Retinal pigment epithelial cell (primary cell): ENCODE data around the gene TRIM9.

ENCODE experiments used
- DNase-seq: peaks from one replicate; pipeline ENCODE4 v3.0.0-alpha.2; 2010; ENCODE audit warnings: low read depth
- H3K4me3 ChIP-seq: 2 replicates; pipeline ENCODE4 v1.5.1; 2011; ENCODE audit warnings: mild to moderate bottlenecking, low read length, control low read depth, moderate library complexity
- CTCF ChIP-seq: conservative IDR thresholded peaks from 2 replicates; pipeline ENCODE4 v1.5.1; 2011; ENCODE audit warnings: low read depth, low read length, control low read depth, inconsistent platforms

The TRIM9 gene

GRCh38 chr14:51094901-51095853, at the start of gene TRIM9:
Gene TRIM9 (minus strand): TSS chr14:51095105. CDS start chr14:51094939, 166 bp downstream.
- TF ChIP-seq CTCF: no peak
- DNase-seq: peak; percentile 92
- peak within 1 kb of the TSS; percentile 67 for H3K4me3 ChIP-seq

GRCh38 chr14:51140856-51141255, 46.0 kb upstream of the TRIM9 start:
- no peak overlapping the region for H3K4me3 ChIP-seq
- no peak for TF ChIP-seq CTCF
- DNase-seq: no peak

- DNase-seq: no peak
- H3K4me3 ChIP-seq: no peak overlapping the region
- TF ChIP-seq CTCF: no peak
Measured at GRCh38 chr14:51140338-51140737, 45.4 kb upstream of the TRIM9 start.

GRCh38 chr14:51139121-51139681, 44.3 kb upstream of the TRIM9 start:
- no peak for TF ChIP-seq CTCF
- no peak overlapping the region for H3K4me3 ChIP-seq
- DNase-seq: no peak

GRCh38 chr14:51138404-51139103, 43.6 kb upstream of the TRIM9 start:
- no peak for DNase-seq
- no peak overlapping the region for H3K4me3 ChIP-seq
- no peak for TF ChIP-seq CTCF

- DNase-seq: no peak
- TF ChIP-seq CTCF: no peak
- no peak overlapping the region for H3K4me3 ChIP-seq
Measured at GRCh38 chr14:51131516-51131915, 36.6 kb upstream of the TRIM9 start.
